Effector memory CD8-positive, alpha-beta T cell (primary cell): ENCODE data around the gene CCNY.
"Not testable (repeated sequence)": the region's sequence is repeated elsewhere in the genome, so short reads cannot be mapped to it uniquely, and the experiment has no call there.

Experiments
- ATAC-seq: fragments of 150-1000 bp; cut with Tn5 transposase; replicated peaks from 2 replicates; pipeline ENCODE4 v1.10.0; 2021; ENCODE audit warnings: mild to moderate bottlenecking, moderate library complexity
- DNase-seq, 3 experiments: peaks; one replicate each; pipeline ENCODE4 v3.0.0; 2021
- H3K27ac Mint-ChIP-seq, 2 donors: one replicate each; pipeline ENCODE4 v1.8.0; 2022; ENCODE audit warnings: mild to moderate bottlenecking in 2 of 2, mixed read lengths in 2 of 2, moderate library complexity in 2 of 2
- H3K27me3 Mint-ChIP-seq, 2 donors: one replicate each; pipeline ENCODE4 v1.8.0; 2022; ENCODE audit warnings: mixed read lengths in 2 of 2
- H3K36me3 Mint-ChIP-seq: one replicate; pipeline ENCODE4 v1.8.0; 2022; ENCODE audit warnings: mild to moderate bottlenecking, moderate library complexity, mixed read lengths; ENCODE audit not compliant: insufficient read depth
- H3K4me1 Mint-ChIP-seq, 2 donors: one replicate each; pipeline ENCODE4 v1.8.0; 2022; ENCODE audit warnings: low read depth in 2 of 2, mixed read lengths in 2 of 2
- H3K4me3 Mint-ChIP-seq, 2 donors: one replicate each; pipeline ENCODE4 v1.8.0; 2022; ENCODE audit warnings: mild to moderate bottlenecking in 2 of 2, mixed read lengths in 2 of 2, moderate library complexity in 2 of 2
- H3K9me3 Mint-ChIP-seq, 2 donors: one replicate each; pipeline ENCODE4 v1.8.0; 2022; ENCODE audit warnings: mixed read lengths in 2 of 2

The CCNY gene

DNA sequence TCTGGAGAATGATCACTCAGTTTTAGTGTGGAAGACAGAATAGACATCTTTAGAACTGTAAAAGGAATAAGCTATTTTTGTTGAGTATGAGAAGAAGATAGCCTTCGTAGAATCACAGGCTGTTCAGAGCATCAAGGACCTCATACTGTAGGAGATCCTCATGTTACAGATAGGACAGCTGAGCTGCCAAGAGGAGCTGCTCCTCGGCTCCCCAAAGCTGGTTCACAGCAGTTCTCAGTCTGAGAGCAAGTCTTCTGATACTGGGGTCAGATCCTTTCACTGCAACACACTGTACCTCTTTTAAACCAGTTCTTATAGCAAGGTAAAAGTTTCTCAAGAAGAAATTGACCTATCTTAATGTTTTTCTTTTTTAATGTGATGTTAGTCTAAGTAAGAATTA is 17.1 kb downstream of the CCNY start:
- peak overlapping the region in 1 of 2 donors; percentile 71 for H3K4me3 Mint-ChIP-seq
- H3K4me1 Mint-ChIP-seq: peaks cover 77 to 88% of the 10 kb centered on the region in 2 donors
- no peaks in the 10 kb centered on the region for H3K9me3 Mint-ChIP-seq
- peak overlapping the region in 1 of 2 donors; percentile 23 for H3K27ac Mint-ChIP-seq
- DNase-seq (no peak), ATAC-seq (no peak)
- H3K36me3 Mint-ChIP-seq: peaks cover 4% of the 10 kb centered on the region
- no peaks in the 10 kb centered on the region for H3K27me3 Mint-ChIP-seq

DNA sequence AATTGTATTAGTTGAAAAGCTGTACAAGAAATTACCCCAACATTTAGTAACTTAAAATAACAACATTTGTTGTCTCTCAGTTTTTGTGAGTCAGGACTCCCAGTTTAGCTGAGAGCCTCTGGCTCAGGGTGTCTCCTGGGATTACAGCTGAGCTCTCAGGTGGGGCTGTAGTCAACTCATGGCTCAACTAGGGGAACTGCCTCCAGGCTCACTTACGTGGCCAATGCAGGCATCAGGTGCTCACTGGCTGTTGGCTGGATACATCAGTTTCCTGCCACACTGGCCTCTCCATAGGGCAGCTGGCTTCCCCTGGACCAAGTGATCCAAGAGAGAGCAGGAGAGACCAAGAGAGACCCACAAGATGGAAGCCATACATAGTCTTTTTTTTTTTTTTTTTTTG is 17.5 kb downstream of the CCNY start:
- no peak for ATAC-seq

DNA sequence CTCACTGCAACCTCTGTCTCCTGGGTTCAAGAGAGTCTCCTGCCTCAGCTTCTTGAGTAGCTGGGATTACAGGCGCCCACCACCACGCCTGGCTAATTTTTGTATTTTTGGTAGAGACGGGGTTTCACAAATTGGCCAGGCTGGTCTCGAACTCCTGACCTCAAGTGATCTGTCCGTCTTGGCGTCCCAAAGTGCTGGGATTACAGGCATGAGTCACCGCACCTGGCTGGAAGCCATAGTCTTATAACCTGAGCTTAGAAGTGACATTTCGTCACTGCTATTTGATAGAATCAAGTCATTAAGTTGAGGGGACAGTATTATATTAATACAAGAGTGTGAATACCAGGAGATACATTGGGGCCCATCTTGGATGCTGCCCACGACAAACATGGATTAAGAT is 17.9 kb downstream of the CCNY start:
- ATAC-seq, DNase-seq, H3K27me3 Mint-ChIP-seq, H3K9me3 Mint-ChIP-seq, H3K27ac Mint-ChIP-seq, H3K36me3 Mint-ChIP-seq, H3K4me3 Mint-ChIP-seq: not testable (repeated sequence)
- peaks cover 76 to 92% of the 10 kb centered on the region in 2 donors for H3K4me1 Mint-ChIP-seq

More for the DNA sequence above, 17.5 kb downstream of the CCNY start:
- Mint-ChIP-seq H3K4me3 (no peak overlapping the region), H3K36me3 (peaks cover 4% of the 10 kb centered on the region), H3K9me3 (no peaks in the 10 kb centered on the region), H3K27ac (no peak overlapping the region), H3K27me3 (no peaks in the 10 kb centered on the region), H3K4me1 (peaks cover 78 to 92% of the 10 kb centered on the region in 2 donors)
- no peak for DNase-seq

DNA sequence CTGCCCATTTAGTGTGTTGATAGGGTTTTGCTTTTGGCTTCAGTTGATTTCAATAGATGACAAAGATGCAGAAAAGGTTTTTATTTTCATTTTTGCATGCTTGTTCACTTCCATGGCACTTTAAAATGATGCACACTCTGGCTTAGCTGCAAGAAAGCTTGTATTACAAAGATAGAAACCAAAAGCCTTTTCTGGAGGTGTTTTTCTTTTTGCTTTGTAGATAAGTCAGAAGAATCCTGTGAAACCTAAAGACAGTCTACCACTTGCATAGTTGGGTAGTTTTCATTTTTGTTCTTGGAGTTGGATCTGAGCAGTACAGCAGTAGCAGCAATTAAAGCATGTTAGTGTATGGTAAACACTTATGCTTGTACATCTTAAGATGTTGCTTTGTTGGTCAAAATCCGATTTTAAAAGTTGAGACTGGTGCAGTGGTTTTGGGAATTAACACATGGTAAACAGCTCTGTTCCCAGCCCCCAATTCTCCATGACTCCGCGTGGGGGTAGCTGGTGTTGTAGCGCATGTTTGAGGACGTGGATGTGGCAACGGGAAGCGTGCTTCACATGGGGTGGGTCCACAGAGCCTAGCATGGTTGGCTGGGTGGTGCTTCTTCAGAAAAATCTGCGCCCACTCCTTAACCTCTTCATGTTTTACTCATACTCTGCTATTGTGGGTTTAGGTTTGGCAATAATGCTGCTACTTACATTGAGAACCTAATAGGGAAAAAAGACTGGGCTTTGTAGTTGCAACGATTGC is 19.8 kb downstream of the CCNY start:
- H3K4me1 Mint-ChIP-seq: peaks cover 62 to 84% of the 10 kb centered on the region in 2 donors
- H3K4me3 Mint-ChIP-seq: peak overlapping the region; percentile 13 to 55
- H3K27ac Mint-ChIP-seq: peak overlapping the region; percentile 20 to 36
- ATAC-seq (peak; percentile 24), DNase-seq (no peak)
- no peaks in the 10 kb centered on the region for H3K27me3 Mint-ChIP-seq
- no peaks in the 10 kb centered on the region for H3K9me3 Mint-ChIP-seq
- peaks cover 4% of the 10 kb centered on the region for H3K36me3 Mint-ChIP-seq

DNA sequence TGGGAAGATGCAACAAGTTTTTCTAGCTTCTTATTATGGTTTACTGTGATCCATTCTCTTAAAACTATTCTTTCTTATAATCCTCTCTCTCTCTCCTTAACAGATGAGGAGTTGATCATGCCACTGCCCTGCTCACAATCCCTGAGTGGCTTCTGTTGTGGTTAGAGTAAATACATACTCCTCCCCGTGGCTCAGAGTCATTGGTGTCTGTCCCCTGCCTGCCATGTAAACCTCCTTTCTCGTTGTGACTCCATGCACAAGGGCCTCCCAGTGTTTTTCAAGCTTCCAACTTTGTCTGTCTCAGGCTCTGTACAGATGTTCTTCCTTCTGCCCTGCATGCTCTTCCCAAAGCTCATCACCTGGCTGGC is 20.4 kb downstream of the CCNY start:
- DNase-seq: no peak
- Mint-ChIP-seq H3K27ac (peak overlapping the region in 1 of 2 donors; percentile 20), H3K4me1 (peaks cover 59 to 80% of the 10 kb centered on the region in 2 donors), H3K4me3 (peak overlapping the region; percentile 13 to 55), H3K36me3 (peaks cover 3% of the 10 kb centered on the region), H3K9me3 (no peaks in the 10 kb centered on the region), H3K27me3 (no peaks in the 10 kb centered on the region)
- no peak for ATAC-seq

DNA sequence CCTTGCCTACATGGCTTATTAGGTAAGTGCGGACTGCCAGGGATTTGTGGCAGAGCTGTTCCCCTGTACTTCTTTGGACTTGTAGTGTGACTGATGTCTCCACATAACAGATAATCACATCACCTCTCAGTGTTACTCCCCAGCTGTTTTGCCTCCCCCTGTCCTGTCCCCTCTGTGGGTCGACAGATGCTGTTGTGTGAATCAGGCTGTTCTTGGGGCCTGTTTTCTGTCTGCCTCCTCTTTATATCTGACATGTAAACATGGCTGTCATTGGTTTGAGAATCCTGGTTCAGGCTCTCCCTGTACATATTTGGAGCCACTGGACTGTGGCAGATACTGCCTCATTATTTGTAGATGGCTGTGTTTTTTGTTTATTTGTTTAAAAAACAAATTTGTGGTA is 22.7 kb downstream of the CCNY start:
- Mint-ChIP-seq H3K36me3 (no peaks in the 10 kb centered on the region), H3K4me3 (no peak overlapping the region), H3K4me1 (peaks cover 54 to 73% of the 10 kb centered on the region in 2 donors), H3K9me3 (no peaks in the 10 kb centered on the region), H3K27me3 (no peaks in the 10 kb centered on the region), H3K27ac (no peak overlapping the region)
- DNase-seq: no peak
- no peak for ATAC-seq

DNA sequence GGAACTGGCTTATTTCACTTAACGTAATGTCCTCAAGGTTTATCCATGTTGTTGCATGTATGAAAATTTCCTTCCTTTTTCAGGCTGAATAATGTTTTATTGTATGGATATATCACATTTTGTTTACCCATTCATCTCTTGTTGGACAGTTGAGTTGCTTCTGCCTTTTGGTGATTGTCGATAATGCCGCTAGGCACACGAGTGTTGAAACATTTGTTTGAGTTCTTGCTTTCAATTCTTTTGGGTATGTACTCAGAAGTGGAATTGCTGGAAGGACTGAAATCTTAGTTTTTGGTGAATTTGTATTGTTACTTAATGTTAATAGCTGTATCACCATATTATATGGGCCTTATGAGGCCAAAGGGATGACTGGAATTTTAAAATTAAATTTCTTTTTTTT is 23.6 kb downstream of the CCNY start:
- ATAC-seq: no peak
- Mint-ChIP-seq H3K4me3 (no peak overlapping the region), H3K27ac (no peak overlapping the region)

DNA sequence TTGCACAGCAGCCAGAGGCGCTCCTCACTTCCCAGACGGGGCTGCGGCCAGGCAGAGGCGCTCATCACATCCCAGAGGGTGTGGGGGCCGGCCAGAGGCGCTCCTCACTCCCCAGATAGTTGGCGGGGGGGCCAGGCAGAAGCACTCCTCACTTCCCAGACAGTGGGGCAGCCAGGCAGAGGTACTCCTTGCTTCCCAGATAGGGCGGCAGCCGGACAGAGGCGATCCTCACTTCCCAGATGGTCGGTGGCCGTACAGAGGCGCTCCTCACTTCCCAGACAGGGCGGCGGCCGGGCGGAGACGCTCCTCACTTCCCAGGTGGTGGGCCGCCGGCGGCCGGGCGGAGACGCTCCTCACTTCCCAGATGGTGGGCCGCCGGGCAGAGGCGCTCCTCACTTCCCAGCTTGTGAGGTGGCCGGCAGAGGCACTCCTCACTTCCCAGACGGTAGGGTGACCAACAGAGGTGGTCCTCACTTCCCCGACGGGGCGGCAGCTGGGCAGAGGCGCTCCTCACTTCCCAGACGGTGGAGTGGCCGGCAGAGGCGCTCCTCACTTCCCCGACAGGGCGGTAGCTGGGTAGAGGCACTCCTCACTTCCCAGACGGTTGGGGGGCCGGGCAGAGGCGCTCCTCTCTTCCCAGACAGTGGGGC is 26.5 kb downstream of the CCNY start:
- ATAC-seq (no peak), DNase-seq (no peak)
- H3K27me3 Mint-ChIP-seq: no peaks in the 10 kb centered on the region
- H3K27ac Mint-ChIP-seq: peak overlapping the region; percentile 20 to 41
- no peaks in the 10 kb centered on the region for H3K9me3 Mint-ChIP-seq
- peaks cover 4% of the 10 kb centered on the region for H3K36me3 Mint-ChIP-seq
- H3K4me3 Mint-ChIP-seq: peak overlapping the region in 1 of 2 donors; percentile 13
- peaks cover 34 to 66% of the 10 kb centered on the region in 2 donors for H3K4me1 Mint-ChIP-seq

More for the DNA sequence above, 23.6 kb downstream of the CCNY start:
- DNase-seq: no peak
- Mint-ChIP-seq H3K4me1 (peaks cover 51 to 72% of the 10 kb centered on the region in 2 donors), H3K9me3 (no peaks in the 10 kb centered on the region), H3K27me3 (no peaks in the 10 kb centered on the region), H3K36me3 (no peaks in the 10 kb centered on the region)

DNA sequence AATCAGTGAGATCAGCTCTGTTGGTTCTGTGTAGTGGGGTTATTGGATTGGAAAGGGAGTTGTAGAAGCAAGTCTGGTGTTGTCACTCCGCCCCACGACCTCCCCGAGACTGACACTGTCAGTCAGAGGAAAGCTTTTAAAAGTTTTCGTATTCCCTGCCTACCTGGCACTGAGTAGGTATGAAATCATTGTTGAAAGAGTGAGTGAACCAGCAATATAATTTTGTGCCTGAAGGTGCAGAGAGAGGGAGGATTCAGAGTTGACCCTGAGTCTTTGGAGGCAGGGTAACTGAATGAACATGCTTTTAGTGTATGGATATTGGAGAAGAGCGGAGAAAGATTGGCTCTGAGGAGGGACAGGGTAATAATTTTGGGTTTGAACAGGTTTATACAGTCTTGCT is 27.3 kb downstream of the CCNY start:
- DNase-seq: no peak
- Mint-ChIP-seq H3K27ac (peak overlapping the region in 1 of 2 donors; percentile 35), H3K4me1 (peaks cover 34 to 65% of the 10 kb centered on the region in 2 donors), H3K27me3 (no peaks in the 10 kb centered on the region), H3K9me3 (no peaks in the 10 kb centered on the region), H3K4me3 (peak overlapping the region in 1 of 2 donors; percentile 13), H3K36me3 (peaks cover 4% of the 10 kb centered on the region)
- ATAC-seq: no peak

DNA sequence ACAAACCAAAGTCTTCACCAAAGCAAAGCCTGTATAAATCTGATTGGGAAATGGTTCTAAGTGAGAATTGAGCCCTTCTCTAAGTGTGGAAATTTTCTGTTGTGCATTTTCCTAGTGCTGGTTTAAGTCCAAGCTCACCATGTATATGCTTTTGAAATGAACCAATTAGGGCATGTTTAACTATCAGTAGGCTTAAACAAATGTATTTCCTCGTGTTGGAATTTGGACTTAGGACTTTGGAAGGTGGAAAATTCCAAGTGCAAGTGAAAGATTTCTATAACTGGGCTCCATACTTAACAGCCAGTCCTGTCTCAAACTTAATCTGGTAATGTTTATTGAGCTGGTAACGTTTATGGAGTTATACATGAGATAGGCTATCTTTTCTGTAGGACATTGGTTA is 28.5 kb downstream of the CCNY start:
- peaks cover 4% of the 10 kb centered on the region for H3K36me3 Mint-ChIP-seq
- no peaks in the 10 kb centered on the region for H3K9me3 Mint-ChIP-seq
- H3K4me1 Mint-ChIP-seq: peaks cover 37 to 65% of the 10 kb centered on the region in 2 donors
- DNase-seq: no peak
- H3K4me3 Mint-ChIP-seq: no peak overlapping the region
- H3K27ac Mint-ChIP-seq: no peak overlapping the region
- H3K27me3 Mint-ChIP-seq: no peaks in the 10 kb centered on the region
- ATAC-seq: no peak

DNA sequence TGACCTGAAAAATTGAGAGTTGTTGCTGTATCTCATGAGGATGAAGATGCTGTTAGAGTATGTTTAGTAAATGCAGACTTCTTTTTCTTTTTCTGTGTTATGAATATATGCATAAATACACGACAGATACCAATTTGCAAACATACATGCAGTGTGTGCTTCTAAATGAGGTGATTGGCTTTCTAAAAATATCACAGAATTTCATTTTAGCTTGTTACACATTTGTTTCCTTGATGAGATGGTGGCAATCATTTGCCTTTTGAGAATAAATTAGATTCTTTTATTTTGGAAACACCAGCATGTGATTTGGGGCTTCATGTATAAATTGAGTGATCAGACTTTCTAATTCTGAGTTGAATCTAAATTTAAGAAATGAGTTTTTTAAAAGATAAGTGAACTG is 29.7 kb downstream of the CCNY start:
- Mint-ChIP-seq H3K36me3 (peaks cover 4% of the 10 kb centered on the region), H3K27ac (no peak overlapping the region), H3K9me3 (no peaks in the 10 kb centered on the region), H3K27me3 (no peaks in the 10 kb centered on the region), H3K4me3 (no peak overlapping the region), H3K4me1 (peaks cover 40 to 68% of the 10 kb centered on the region in 2 donors)
- DNase-seq: no peak
- no peak for ATAC-seq

DNA sequence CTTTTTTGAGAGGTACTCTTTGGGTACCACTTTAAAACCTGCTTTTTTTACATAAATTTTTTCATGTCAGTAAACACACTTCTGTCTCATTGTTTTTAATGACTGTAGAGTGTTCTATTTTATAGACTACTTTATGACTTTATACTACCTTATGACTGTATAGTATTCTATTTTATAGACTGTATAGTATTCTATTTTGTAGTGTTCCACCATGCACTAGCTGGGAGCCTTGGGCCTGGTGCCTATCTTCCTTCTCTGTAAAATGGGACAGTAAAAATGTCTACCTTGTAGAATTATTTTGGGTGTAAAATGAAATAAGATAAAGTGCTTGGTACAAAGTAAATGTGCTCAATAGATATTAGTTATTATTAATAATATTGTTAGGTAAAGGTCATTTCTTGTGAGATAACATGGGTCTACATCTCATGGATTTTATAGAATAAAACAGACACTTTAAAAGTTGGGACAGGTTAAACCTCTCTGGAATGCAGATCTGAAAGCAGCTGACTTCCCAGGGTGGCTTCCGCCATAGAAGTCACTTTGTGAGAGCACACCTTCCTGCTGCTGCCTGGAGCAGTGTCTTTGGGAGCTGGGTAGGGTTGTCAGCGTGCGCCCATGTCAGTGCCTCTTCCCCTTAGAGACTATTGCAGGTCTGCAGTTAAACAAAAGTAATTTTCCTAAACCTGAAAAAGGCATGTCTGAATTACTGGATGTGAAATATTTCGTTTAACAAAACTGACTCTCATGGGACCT is 31.0 kb downstream of the CCNY start:
- Mint-ChIP-seq H3K4me1 (peaks cover 48 to 75% of the 10 kb centered on the region in 2 donors), H3K9me3 (no peaks in the 10 kb centered on the region), H3K27me3 (no peaks in the 10 kb centered on the region), H3K4me3 (no peak overlapping the region), H3K27ac (no peak overlapping the region), H3K36me3 (peaks cover 4% of the 10 kb centered on the region)
- ATAC-seq (no peak), DNase-seq (no peak)

DNA sequence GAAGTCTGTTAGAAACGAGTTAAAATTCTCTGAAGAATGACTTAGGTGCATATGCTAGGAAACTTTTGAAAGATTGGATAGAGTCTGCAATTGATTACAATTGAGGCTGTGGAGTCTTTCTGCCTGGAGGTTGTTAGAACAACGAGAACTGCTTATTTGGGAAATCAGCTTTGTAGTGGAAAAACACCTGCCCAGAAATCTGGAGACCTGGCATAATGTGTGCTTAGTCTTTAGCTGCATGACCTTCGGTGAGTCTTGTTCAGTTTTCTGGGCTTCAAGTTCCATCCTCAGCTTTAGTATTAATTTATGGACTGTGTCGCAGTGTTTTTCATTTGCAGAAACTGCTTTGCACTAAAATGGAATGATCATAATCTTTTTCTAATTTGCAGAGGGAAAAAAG is 31.7 kb downstream of the CCNY start:
- Mint-ChIP-seq H3K27ac (no peak overlapping the region), H3K4me1 (peaks cover 52 to 80% of the 10 kb centered on the region in 2 donors), H3K36me3 (peaks cover 4% of the 10 kb centered on the region), H3K4me3 (no peak overlapping the region), H3K27me3 (no peaks in the 10 kb centered on the region), H3K9me3 (no peaks in the 10 kb centered on the region)
- no peak for DNase-seq
- ATAC-seq: no peak
